ENCODE results near the gene ARHGEF33.

The ARHGEF33 gene

GRCh38 chr2:38947241-38948239, 57.9 kb downstream of the ARHGEF33 start:
- Histone ChIP-seq H3K36me3 (ENCODE audit: control insufficient read depth, insufficient read depth, low read length) (no peaks in the 10 kb centered on the region), H3K4me3 (replicated peaks; ENCODE audit: low read depth, low read length) (no peak overlapping the region), H3K27me3 (replicated peaks; ENCODE audit: control insufficient read depth, insufficient read depth, low read length) (no peaks in the 10 kb centered on the region)
- TF ChIP-seq CTCF (IDR thresholded peaks at IDR 0.05; ENCODE audit: insufficient read depth, low read length, poor library complexity, severe bottlenecking) = peak; percentile 77
- peak; percentile 15 for DNase-seq (ENCODE audit: extremely low read depth, insufficient read length)

GRCh38 chr2:38948387-38948882, 58.8 kb downstream of the ARHGEF33 start:
- no peak overlapping the region for H3K4me3 ChIP-seq (replicated peaks; ENCODE audit: low read depth, low read length)
- H3K36me3 ChIP-seq (ENCODE audit: control insufficient read depth, insufficient read depth, low read length) = no peaks in the 10 kb centered on the region
- no peak for TF ChIP-seq CTCF (IDR thresholded peaks at IDR 0.05; ENCODE audit: insufficient read depth, low read length, poor library complexity, severe bottlenecking)
- DNase-seq (ENCODE audit: extremely low read depth, insufficient read length) = no peak
- no peaks in the 10 kb centered on the region; the same call in 1 of the 2 replicates for H3K27me3 ChIP-seq (replicated peaks; ENCODE audit: control insufficient read depth, insufficient read depth, low read length)

- Histone ChIP-seq H3K4me3 (replicated peaks; ENCODE audit: low read depth, low read length) (no peak overlapping the region), H3K36me3 (ENCODE audit: control insufficient read depth, insufficient read depth, low read length) (no peaks in the 10 kb centered on the region), H3K27me3 (replicated peaks; ENCODE audit: control insufficient read depth, insufficient read depth, low read length) (no peaks in the 10 kb centered on the region; the same call in 1 of the 2 replicates)
- no peak for TF ChIP-seq CTCF (IDR thresholded peaks at IDR 0.05; ENCODE audit: insufficient read depth, low read length, poor library complexity, severe bottlenecking)
- no peak for DNase-seq (ENCODE audit: extremely low read depth, insufficient read length)
These were observed 59.3 kb downstream of the ARHGEF33 start for GRCh38 chr2:38948995-38949394.

DNA sequence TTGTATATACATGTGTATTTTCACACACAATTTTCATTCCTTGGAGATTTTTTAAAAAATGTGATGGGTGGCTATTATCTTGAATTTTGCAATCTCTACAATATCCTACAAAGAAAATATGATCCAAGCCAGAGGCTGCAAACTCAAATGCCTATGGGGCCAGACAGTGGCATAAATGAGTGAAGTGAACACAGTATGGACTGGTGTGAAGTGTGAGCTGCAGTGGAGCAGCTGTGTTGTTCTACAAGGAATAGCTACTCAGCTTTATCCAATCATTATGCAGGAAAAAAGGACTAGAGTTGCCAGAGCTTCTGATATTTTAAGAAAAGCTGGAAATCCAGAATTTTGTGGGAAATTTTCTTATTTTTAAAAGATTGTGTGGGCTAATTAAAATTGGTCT, 62.1 kb downstream of the ARHGEF33 start:
- no peak overlapping the region for H3K4me3 ChIP-seq (replicated peaks; ENCODE audit: low read depth, low read length)
- no peaks in the 10 kb centered on the region; the same call in 1 of the 2 replicates for H3K27me3 ChIP-seq (replicated peaks; ENCODE audit: control insufficient read depth, insufficient read depth, low read length)
- no peak for DNase-seq (ENCODE audit: extremely low read depth, insufficient read length)
- no peaks in the 10 kb centered on the region for H3K36me3 ChIP-seq (ENCODE audit: control insufficient read depth, insufficient read depth, low read length)
- TF ChIP-seq CTCF (IDR thresholded peaks at IDR 0.05; ENCODE audit: insufficient read depth, low read length, poor library complexity, severe bottlenecking) = no peak

DNA sequence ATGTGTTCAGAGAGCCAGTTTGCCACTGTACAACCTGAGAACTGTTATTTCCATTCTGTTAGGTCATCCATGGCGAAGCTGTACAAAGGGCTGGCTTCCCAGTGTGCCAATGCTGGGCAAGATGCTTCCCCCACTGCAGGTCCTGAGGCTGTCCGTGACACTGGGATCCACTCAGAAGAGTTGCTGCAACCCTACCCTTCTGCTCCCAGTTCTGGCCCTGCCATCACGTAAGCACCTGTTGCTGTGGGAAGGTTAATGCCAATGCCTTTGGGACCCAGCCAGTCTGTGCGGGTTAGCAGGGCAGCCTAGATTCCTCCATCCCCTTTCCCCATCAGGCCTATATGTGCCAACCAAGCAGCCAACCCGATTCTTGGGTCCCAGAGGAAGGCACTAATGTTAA, 68.3 kb downstream of the ARHGEF33 start:
- Histone ChIP-seq H3K36me3 (ENCODE audit: control insufficient read depth, insufficient read depth, low read length) (no peaks in the 10 kb centered on the region), H3K4me3 (replicated peaks; ENCODE audit: low read depth, low read length) (no peak overlapping the region), H3K27me3 (replicated peaks; ENCODE audit: control insufficient read depth, insufficient read depth, low read length) (no peaks in the 10 kb centered on the region; the same call in 1 of the 2 replicates)
- TF ChIP-seq CTCF (IDR thresholded peaks at IDR 0.05; ENCODE audit: insufficient read depth, low read length, poor library complexity, severe bottlenecking) = no peak
- DNase-seq (ENCODE audit: extremely low read depth, insufficient read length) = no peak

Data from GM06990 (cell line).